H9 (cell line): Measurements from ENCODE around the gene CD200. TPM values are rescaled to one million over a fixed set of nuclear protein-coding genes. Genes with fewer than 3 reads are reported as not detected.

Experiments used
- DNase-seq: peaks from one replicate; pipeline ENCODE4 v3.0.0-alpha.2; 2017
- H2AFZ ChIP-seq: one replicate; pipeline ENCODE4 v1.6.1; 2013; ENCODE audit warnings: mild to moderate bottlenecking, low read length, control low read depth, moderate library complexity
- H2AK5ac ChIP-seq: 2 replicates; pipeline ENCODE4 v1.6.1; 2013; ENCODE audit warnings: low read length, control low read depth, mixed read lengths; ENCODE audit not compliant: insufficient read length
- H2BK120ac ChIP-seq: one replicate; pipeline ENCODE4 v1.6.1; 2013; ENCODE audit warnings: low read depth, mild to moderate bottlenecking, low read length, control low read depth, inconsistent platforms; ENCODE audit not compliant: poor library complexity, severe bottlenecking
- H2BK12ac ChIP-seq: 2 replicates; pipeline ENCODE4 v1.6.1; 2013; ENCODE audit warnings: low read length, control low read depth, mixed read lengths, low read depth; ENCODE audit not compliant: insufficient read length
- H2BK15ac ChIP-seq: 2 replicates; pipeline ENCODE4 v1.6.1; 2013; ENCODE audit warnings: low read depth, low read length, control low read depth
- H2BK20ac ChIP-seq: one replicate; pipeline ENCODE4 v1.6.1; 2013; ENCODE audit warnings: low read depth, mild to moderate bottlenecking, low read length, control low read depth, inconsistent platforms; ENCODE audit not compliant: poor library complexity, severe bottlenecking
- H2BK5ac ChIP-seq: 2 replicates; pipeline ENCODE4 v1.6.1; 2013; ENCODE audit warnings: low read length, control low read depth, mixed read lengths; ENCODE audit not compliant: insufficient read length
- H3K14ac ChIP-seq: 2 replicates; pipeline ENCODE4 v1.6.1; 2013; ENCODE audit warnings: low read length, control low read depth; ENCODE audit not compliant: insufficient read depth
- H3K18ac ChIP-seq: 2 replicates; pipeline ENCODE4 v1.6.1; 2013; ENCODE audit warnings: low read depth, mild to moderate bottlenecking, mixed read lengths, low read length, control low read depth; ENCODE audit not compliant: insufficient read length
- H3K23ac ChIP-seq: 2 replicates; pipeline ENCODE4 v1.6.1; 2013; ENCODE audit warnings: low read length, control low read depth, mixed read lengths, low read depth; ENCODE audit not compliant: insufficient read length
- H3K23me2 ChIP-seq: 2 replicates; pipeline ENCODE4 v1.6.1; 2013; ENCODE audit warnings: low read depth, mild to moderate bottlenecking, mixed read lengths, low read length, control low read depth; ENCODE audit not compliant: insufficient read length, poor library complexity, severe bottlenecking
- H3K27ac ChIP-seq: 2 replicates; pipeline ENCODE4 v1.5.1; 2013; ENCODE audit warnings: low read length, control low read depth, mixed read lengths, low read depth; ENCODE audit not compliant: insufficient read length
- H3K27me3 ChIP-seq: 2 replicates; pipeline ENCODE4 v1.6.1; 2013; ENCODE audit warnings: low read length, control low read depth, inconsistent platforms; ENCODE audit not compliant: insufficient read depth
- H3K4ac ChIP-seq: 2 replicates; pipeline ENCODE4 v1.6.1; 2013; ENCODE audit warnings: low read depth, mild to moderate bottlenecking, control low read depth, inconsistent platforms, low read length, moderate library complexity
- H3K4me1 ChIP-seq: 2 replicates; pipeline ENCODE4 v1.6.1; 2013; ENCODE audit warnings: low read length, control low read depth, inconsistent platforms; ENCODE audit not compliant: insufficient read depth
- H3K4me2 ChIP-seq: 2 replicates; pipeline ENCODE4 v1.6.1; 2013; ENCODE audit warnings: low read length, control low read depth, mixed read lengths; ENCODE audit not compliant: insufficient read length, insufficient read depth
- H3K56ac ChIP-seq: 2 replicates; pipeline ENCODE4 v1.6.1; 2013; ENCODE audit warnings: low read depth, mild to moderate bottlenecking, mixed read lengths, low read length, control low read depth; ENCODE audit not compliant: insufficient read length
- H3K79me1 ChIP-seq: 2 replicates; pipeline ENCODE4 v1.6.1; 2013; ENCODE audit warnings: low read depth, mild to moderate bottlenecking, moderate library complexity, low read length, control low read depth, inconsistent platforms; ENCODE audit not compliant: insufficient read depth, poor library complexity, severe bottlenecking
- H3K79me2 ChIP-seq: 2 replicates; pipeline ENCODE4 v1.6.1; 2013; ENCODE audit warnings: low read length, control low read depth, inconsistent platforms; ENCODE audit not compliant: insufficient read depth
- H3K9ac ChIP-seq: 2 replicates; pipeline ENCODE4 v1.6.1; 2013; ENCODE audit warnings: low read length, control low read depth, mixed read lengths; ENCODE audit not compliant: insufficient read length; ENCODE audit errors: extremely low read depth
- H3K9me3 ChIP-seq: one replicate; pipeline ENCODE4 v1.6.1; 2013; ENCODE audit warnings: low read depth, low read length, inconsistent platforms; ENCODE audit not compliant: control insufficient read depth
- H3T11ph ChIP-seq: one replicate; pipeline ENCODE4 v1.6.1; 2013; ENCODE audit warnings: mild to moderate bottlenecking, low read length, control low read depth, inconsistent platforms
- H4K20me1 ChIP-seq: one replicate; pipeline ENCODE4 v1.6.1; 2013; ENCODE audit not compliant: control insufficient read depth, insufficient read length, insufficient read depth
- H4K5ac ChIP-seq: 2 replicates; pipeline ENCODE4 v1.6.1; 2013; ENCODE audit warnings: low read depth, mild to moderate bottlenecking, mixed read lengths, low read length, control low read depth; ENCODE audit not compliant: insufficient read length
- H4K8ac ChIP-seq: replicated peaks from 2 replicates; pipeline ENCODE4 v1.6.1; 2013; ENCODE audit warnings: low read length, control low read depth, mixed read lengths, low read depth; ENCODE audit not compliant: insufficient read length
- H4K91ac ChIP-seq: 2 replicates; pipeline ENCODE4 v1.6.1; 2013; ENCODE audit warnings: low read depth, mild to moderate bottlenecking, moderate library complexity, mixed read lengths, low read length, control low read depth; ENCODE audit not compliant: insufficient read length
- H3K27ac Mint-ChIP-seq, 3 experiments: 2 replicates in 2 of 3; 3 replicates in 1 of 3; pipeline ENCODE4 v1.8.0; 2020 to 2021; ENCODE audit warnings: mixed read lengths in 3 of 3, mild to moderate bottlenecking in 1 of 3, moderate library complexity in 1 of 3
- H3K27me3 Mint-ChIP-seq: 2 replicates; pipeline ENCODE4 v1.8.0; 2021; ENCODE audit warnings: low read depth, mild to moderate bottlenecking, moderate library complexity, mixed read lengths
- H3K36me3 Mint-ChIP-seq, 3 experiments: 2 replicates in 2 of 3; 3 replicates in 1 of 3; pipeline ENCODE4 v1.8.0; 2020 to 2021; ENCODE audit warnings: low read depth in 3 of 3, mixed read lengths in 3 of 3; ENCODE audit not compliant: insufficient read depth in 1 of 3
- H3K4me1 Mint-ChIP-seq, 2 experiments: 2 replicates each; pipeline ENCODE4 v1.8.0; 2020; ENCODE audit warnings: mixed read lengths in 2 of 2
- H3K4me3 Mint-ChIP-seq, 2 experiments: 2 replicates in 1 of 2; 3 replicates in 1 of 2; pipeline ENCODE4 v1.8.0; 2020 to 2021; ENCODE audit warnings: mild to moderate bottlenecking in 2 of 2, mixed read lengths in 2 of 2, moderate library complexity in 1 of 2
- H3K9me3 Mint-ChIP-seq, 2 experiments: 2 replicates in 1 of 2; 3 replicates in 1 of 2; pipeline ENCODE4 v1.8.0; 2020; ENCODE audit warnings: mild to moderate bottlenecking in 2 of 2, mixed read lengths in 2 of 2, moderate library complexity in 1 of 2
- CTCF ChIP-seq: fragments of 200-600 bp; sonication (generic); conservative IDR thresholded peaks from 3 replicates; pipeline ENCODE4 v1.8.0; 2021; ENCODE audit warnings: antibody characterized with exemption, mild to moderate bottlenecking
- WGBS: extraction: QIAGEN DNeasy Blood & Tissue Kit; methylation state at CpG from one replicate; pipeline ENCODE4 v1.1.7; 2013; ENCODE audit warnings: missing lambda C conversion rate, low lambda C conversion rate, mixed read lengths; ENCODE audit not compliant: insufficient read length; ENCODE audit errors: extremely low coverage; 5-methylcytosine and 5-hydroxymethylcytosine counted together
- total RNA-seq: library from RNA; stranded (reverse); gene quantifications from 2 replicates; pipeline ENCODE4 v1.2.1, GENCODE V29; 2021

The CD200 gene
- total RNA-seq, 1 experiment from 2014 or later: 51.6 TPM

- peak overlapping the region; percentile 48 for H3K4me2 ChIP-seq
- H4K5ac ChIP-seq: no peak overlapping the region
- H3K9me3 Mint-ChIP-seq: peaks cover 7 to 17% of the 10 kb centered on the region in 2 experiments; a peak in 4 of 5 replicates
- H2AFZ ChIP-seq: no peak overlapping the region
- no peak overlapping the region for H3K9ac ChIP-seq
- no peak overlapping the region for H2AK5ac ChIP-seq
- H3K56ac ChIP-seq: no peak overlapping the region
- no peak overlapping the region for H3K4me3 Mint-ChIP-seq
- H2BK120ac ChIP-seq: no peak overlapping the region
- peak overlapping the region; percentile 12 for H3K18ac ChIP-seq
- H3K79me1 ChIP-seq: no peaks in the 10 kb centered on the region
- peak overlapping the region; percentile 6; the same call in 1 of the 2 replicates for H3K14ac ChIP-seq
- peaks cover 12 to 24% of the 10 kb centered on the region in 2 experiments for H3K4me1 Mint-ChIP-seq
- H3K23me2 ChIP-seq: peaks cover 6% of the 10 kb centered on the region
- no peak overlapping the region for H2BK5ac ChIP-seq
- no CpG with 5 or more reads among the region's 12 CpGs for WGBS
- H2BK15ac ChIP-seq: no peak overlapping the region
- H3K4me1 ChIP-seq: peaks cover 6% of the 10 kb centered on the region; the same call in 1 of the 2 replicates
- peak; percentile 77 for DNase-seq
- H3K4ac ChIP-seq: no peak overlapping the region
- peaks cover 4 to 21% (median 13%) of the 10 kb centered on the region in 3 experiments; a peak in 6 of 7 replicates for H3K36me3 Mint-ChIP-seq
- H3K27ac ChIP-seq: peak overlapping the region; percentile 52
- no peak overlapping the region for H3T11ph ChIP-seq
- H2BK20ac ChIP-seq: no peak overlapping the region
- no peak for TF ChIP-seq CTCF
- H3K23ac ChIP-seq: no peak overlapping the region
- H3K79me2 ChIP-seq: no peaks in the 10 kb centered on the region
- no peaks in the 10 kb centered on the region for H3K9me3 ChIP-seq
- no peak overlapping the region for H2BK12ac ChIP-seq
- no peak overlapping the region for H4K8ac ChIP-seq
- H4K91ac ChIP-seq: no peak overlapping the region
- H3K27me3 ChIP-seq: no peaks in the 10 kb centered on the region
- no peaks in the 10 kb centered on the region for H4K20me1 ChIP-seq
- H3K27me3 Mint-ChIP-seq: no peaks in the 10 kb centered on the region
- H3K27ac Mint-ChIP-seq: no peak overlapping the region
Observed at GRCh38 chr3:112302881-112303763, 29.8 kb upstream of the CD200 start.
